Measurements from ENCODE around the gene LRP11.
A peak's percentile ranks its signal among the peaks of the same experiment; 100 is the strongest.
"Not testable (repeated sequence)": the region's sequence is repeated elsewhere in the genome, so short reads cannot be mapped to it uniquely, and the experiment has no call there.

The LRP11 gene

DNA sequence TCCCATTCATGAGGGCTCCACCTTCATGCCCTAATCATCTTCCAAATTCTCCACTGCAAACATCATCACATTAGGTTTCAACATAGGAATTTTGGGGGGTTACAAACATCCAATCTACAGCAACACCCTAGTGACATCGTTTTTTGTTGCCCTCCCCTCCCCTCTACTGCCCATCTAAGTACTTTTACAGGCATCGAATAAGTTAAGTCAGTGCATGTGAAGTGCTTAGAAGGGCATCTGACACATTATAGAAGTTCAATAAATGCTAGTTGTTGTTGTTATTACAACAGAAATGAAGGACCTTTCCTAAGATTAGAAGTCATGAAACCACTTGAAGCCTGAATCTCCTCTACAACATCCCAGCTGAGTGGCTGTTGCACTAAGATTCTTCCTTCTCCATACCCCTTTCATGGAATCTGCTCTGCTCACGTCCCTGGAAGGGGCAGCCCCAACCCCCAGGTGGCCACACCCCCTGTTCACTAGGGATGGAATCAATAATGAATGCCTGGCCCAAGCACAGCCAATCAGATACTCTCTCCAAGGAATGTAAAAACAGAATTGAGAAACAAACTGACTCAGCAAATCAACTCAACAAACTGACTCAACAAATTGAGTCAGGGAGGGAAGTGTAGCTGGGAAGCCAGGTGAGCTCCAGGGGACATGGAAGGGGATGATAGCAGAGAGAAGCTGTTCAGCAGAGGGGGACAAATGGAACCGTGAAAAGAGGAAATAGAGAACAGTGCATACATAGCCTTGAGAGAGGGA, 3.9 kb upstream of the LRP11 start:
- DNase-seq = no peak

- DNase-seq = peak; percentile 89
These were observed 698 bp upstream of the LRP11 start for GRCh38 chr6:149864578-149865535.

DNA sequence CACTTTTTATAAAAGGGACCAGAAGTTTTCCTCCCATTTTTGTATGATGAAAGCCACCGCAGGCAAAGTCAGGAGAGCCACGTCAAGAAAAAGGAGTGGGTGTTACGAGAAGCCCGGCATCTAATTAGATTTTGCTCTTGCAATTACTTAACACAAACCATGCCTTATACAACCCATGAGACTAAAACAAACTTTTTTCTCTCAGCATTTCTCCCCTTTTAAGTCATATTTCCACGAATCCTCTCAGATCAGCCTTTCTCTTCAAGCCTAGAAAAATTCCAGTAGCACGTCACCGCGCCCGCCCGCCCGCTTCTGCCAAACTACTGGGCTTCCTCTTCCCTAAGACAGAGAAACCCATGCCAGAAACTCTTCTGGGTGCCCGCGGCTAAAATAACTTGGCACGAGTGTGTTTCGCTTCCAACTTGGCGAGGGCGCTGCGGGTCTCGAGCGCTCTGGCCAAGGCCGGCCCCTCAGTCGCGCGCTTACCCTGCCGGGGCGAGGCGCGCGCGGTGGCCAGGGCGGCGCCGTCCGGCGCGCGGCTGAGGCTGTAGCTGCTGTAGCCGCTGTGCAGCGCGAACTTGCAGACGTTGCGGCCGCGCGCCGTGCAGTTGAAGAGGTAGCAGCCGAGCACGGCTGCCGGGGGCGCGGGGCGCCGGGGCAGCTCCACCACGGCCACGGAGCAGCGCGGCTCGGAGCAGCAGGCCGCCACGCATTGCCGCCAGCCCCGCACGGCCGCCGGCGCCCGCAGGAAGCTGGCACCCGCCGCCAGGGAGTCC, 1.0 kb downstream of the LRP11 start:
- peak; percentile 30 for DNase-seq

DNA sequence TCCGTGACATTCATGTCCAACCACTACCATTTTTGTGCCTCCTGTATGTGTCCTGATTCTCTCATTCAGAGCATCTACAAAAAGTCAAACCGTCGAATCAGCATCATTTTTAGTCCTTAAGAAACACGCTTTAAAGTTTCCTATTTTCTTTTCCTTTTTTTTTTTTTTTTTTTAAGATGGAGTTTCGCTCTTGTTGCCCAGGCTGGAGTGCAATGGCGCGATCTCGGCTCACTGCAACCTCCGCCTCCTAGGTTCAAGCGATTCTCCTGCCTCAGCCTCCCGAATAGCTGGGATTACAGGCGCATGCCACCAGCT, 1.8 kb downstream of the LRP11 start:
- not testable (repeated sequence) for DNase-seq

GRCh38 chr6:149861603-149862423, 2.3 kb downstream of the LRP11 start:
- DNase-seq = no peak

DNA sequence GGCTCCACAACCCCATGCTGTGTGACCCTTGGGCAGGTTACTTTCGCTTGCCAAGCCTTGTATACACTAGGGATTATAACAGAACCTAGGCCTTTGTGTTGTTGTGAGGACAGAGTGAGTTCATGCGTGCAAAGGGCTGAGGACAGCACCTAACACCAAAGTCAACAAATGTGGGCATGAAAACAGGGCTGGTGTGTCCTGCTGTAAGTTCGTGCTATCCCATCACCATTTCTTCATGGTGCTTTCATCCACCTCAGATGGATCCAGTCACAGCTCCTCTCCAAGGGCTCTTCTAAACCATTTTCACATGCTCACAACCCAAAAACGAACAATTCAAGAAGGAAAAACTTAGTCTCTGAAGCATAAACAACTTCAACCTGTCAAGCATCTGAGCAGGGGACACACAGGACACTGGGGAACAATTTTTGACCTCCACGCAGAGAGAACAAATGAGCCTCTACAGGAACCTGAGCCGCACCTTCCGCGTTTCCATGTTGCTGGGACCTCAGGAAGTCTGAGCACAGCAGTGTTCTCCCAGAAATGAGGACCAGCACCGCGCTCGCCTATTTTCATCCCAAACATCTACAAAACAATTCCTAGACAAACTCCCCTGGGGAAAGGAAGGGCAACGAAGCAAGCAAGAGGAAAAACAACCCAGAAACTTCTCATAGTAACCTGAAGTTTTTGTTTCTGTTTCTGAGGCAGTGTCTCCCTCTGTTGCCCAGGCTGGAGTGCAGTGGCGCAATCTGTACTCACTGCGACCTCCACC, 3.1 kb downstream of the LRP11 start:
- DNase-seq = no peak

- DNase-seq = no peak
These were observed 3.7 kb downstream of the LRP11 start for GRCh38 chr6:149860513-149860833.

DNA sequence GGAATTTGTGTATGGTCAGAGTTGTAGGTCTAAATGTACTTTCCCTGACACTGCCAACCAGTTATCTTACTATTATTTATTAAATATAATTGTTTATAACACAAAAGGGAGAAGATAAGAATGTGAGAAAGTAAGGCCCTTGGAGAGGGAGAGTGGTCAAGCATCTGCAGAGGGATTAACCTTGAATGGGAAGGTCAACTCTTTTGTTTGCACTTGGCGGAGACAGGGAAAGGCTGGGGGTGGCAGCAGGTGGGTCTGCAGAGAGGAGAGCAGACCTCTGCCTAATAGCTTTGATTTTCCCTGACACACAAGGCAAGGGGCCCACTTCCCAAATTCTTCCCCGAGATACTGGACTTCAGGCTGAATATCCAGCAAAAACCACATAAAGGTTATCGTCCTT, 4.2 kb downstream of the LRP11 start:
- no peak for DNase-seq

DNA sequence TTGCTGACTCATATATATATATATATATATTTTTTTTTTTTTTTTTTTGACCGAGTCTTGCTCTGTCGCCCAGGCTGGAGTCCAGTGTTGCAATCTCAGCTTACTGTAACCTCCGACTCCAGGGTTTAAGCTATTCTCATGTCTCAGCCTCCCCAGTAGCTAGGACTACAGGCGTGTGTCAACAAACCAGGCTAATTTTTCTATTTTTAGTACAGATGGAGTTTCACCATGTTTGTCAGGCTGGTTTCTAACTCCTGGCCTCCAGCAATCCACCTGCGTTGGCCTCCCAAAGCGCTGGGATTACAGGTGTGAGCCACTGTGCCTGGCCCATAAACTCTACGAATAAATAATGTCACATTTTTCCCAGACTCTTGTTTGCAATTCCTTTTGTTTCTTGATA, 4.8 kb downstream of the LRP11 start:
- no peak for DNase-seq

GRCh38 chr6:149857541-149857940, 6.6 kb downstream of the LRP11 start:
- no peak for DNase-seq

DNA sequence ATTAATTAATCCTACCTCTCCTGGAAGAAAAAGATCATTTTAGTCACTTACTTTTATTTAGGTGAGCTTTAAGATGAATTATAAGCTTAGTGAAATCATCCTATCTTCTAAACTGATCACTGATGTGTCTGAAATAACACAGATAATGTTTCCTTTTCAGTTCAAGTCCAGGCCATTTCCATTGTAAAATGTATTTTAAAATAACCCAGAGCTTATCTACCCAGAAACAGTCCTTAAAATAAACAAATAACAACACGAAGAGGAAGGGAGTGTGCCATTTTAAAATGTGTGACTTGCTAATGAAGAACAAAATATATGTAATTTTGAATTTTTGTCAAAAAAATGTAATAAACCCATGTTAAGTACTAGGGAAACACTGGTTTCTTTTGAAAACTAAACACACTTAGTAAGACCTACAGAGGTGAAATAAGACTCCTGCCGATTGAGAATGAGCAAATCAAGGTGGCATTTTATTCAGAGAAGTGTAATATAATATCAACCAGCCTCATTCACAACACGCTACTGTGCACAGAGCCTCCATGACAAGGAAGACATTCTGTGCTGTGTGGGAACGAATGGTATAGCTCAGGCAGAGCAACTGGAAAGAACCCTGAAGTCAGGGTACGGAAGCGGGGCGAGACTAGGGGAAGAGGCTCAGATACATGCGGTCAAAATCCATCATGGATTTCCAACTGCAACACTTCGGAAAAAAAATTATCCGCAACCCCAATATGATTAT, 7.7 kb downstream of the LRP11 start:
- peak; percentile 31 for DNase-seq

GRCh38 chr6:149855741-149856140, 8.4 kb downstream of the LRP11 start:
- no peak for DNase-seq

GRCh38 chr6:149855040-149855654, 9.0 kb downstream of the LRP11 start:
- no peak for DNase-seq

DNA sequence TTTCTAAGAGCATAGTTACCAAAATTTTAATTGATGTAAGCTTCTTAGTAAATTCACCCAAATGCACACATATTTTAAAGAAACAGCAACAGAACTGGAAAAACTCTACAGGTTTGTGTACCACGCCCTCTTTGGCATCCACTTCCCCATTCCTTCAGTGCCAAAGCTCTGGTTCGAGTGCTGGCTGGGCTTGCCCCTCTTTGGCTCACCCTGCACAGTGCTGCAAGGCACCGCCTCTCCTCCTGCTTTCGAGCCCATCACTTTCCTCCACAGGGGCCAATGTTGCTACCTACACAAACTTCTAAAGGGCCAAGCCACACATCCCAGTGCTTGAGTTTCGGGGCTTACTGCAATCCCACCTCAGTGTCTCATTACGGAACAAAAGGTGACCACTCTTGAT, 9.6 kb downstream of the LRP11 start:
- no peak for DNase-seq

DNA sequence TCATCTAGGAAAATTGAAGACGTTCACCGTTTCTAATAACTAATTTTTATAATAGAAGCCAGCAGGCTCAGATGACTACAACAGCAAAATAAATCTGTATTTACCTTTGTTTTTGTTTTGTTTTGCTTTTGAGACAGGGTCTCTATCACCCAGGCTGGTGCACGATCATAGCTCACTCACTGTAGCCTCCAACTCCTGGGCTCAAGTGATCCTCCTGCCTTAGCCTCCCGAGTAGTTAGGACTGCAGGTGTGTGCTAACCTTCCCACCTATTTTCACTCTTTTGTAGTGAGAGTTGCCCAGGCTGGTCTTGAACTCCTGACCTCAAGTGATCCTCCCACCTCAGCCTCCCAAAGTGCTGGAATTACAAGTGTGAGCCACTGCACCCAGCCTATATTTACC, 10.1 kb downstream of the LRP11 start:
- not testable (repeated sequence) for DNase-seq

DNA sequence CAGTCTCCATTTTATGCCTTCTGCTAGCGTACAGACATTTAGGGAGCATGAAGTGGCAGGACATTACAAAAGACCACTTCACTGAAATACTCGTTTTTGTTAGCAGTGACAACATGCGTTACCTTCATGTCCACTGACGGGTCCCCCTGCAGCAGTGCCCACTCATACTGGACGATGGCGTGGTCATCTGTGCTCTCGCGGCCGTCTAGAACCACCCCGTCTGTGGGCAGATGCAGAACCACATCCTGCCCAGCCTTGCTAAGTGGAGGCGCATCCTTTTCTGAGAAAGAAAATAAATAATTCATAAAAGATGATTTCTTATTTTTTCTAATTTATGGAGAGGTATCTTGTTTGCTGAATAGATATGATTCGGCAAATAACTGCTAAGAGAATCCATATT, 11.3 kb downstream of the LRP11 start:
- DNase-seq = no peak

- no peak for DNase-seq
These were observed 12.0 kb downstream of the LRP11 start for GRCh38 chr6:149852180-149852579.

- DNase-seq = no peak
These were observed 12.6 kb downstream of the LRP11 start for GRCh38 chr6:149851461-149852110.

DNA sequence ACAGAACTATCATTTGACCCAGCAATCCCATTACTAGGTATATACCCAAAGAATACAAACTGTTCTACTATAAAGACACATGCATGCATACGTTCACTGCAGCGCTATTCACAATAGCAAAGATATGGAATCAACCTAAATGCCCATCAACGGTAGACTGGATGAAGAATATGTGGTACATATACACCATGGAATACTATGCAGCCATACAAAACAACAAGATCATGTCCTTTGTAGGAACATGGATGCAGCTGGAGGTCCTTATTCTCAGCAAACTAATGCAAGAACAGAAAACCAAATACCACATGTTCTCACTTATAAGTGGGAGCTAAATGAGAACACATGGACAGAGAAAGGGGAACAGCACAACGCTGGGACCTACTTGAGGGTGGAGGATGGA, 15.8 kb downstream of the LRP11 start:
- DNase-seq = not testable (repeated sequence)

DNA sequence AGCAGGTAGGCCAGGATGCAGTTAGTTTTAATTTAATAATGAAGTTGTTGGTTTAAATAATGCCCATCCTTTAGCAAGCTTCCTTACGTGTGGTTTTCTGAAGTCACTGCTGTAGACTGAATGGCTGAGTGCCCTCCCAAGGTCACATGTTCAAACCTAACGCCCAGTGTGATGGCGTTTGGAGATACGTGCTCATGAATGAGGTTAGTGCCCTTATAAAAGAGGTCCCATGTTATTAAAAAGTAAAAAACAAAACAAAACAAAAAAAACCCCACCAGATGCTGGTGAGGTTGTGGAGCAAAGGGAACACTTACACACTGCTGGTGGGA, 16.3 kb downstream of the LRP11 start:
- no peak for DNase-seq
